ENCODE measurements around the gene ESRP2.

- TF ChIP-seq POLR2A (IDR thresholded peaks at IDR 0.05; ENCODE audit: low read depth) (no peak), CTCF (IDR thresholded peaks at IDR 0.05) (no peak)
Observed at GRCh38 chr16:68251832-68252231, 15.9 kb upstream of the ESRP2 start.
